SK-N-SH treated with all-trans-retinoic acid at 6 μM for 48 hours (cell line): ENCODE measurements around the gene RESF1.
A peak's percentile ranks its signal among the peaks of the same experiment; 100 is the strongest.

ENCODE experiments used
- ATAC-seq: fragments of 200-7000 bp; cut with Tn5 transposase; 3 replicates; pipeline ENCODE4 v1.9.1; 2020; ENCODE audit warnings: mild to moderate bottlenecking, moderate library complexity
- ARNTL ChIP-seq: fragments of 450-650 bp; formaldehyde crosslinking; IDR thresholded peaks from 2 replicates; pipeline ENCODE4 v1.5.0; 2020; ENCODE audit warnings: low read depth, mild to moderate bottlenecking, moderate library complexity, borderline replicate concordance
- BACH2 ChIP-seq: fragments of 250-450 bp; sonication (Bioruptor Pico); IDR thresholded peaks from 2 replicates; pipeline ENCODE4 v1.9.0; 2021; ENCODE audit warnings: mild to moderate bottlenecking, borderline replicate concordance
- CSDC2 ChIP-seq: fragments of 250-450 bp; sonication (Bioruptor Pico); IDR thresholded peaks from 2 replicates; pipeline ENCODE4 v1.5.0; 2020; ENCODE audit warnings: mild to moderate bottlenecking, moderate library complexity
- ESRRG ChIP-seq: fragments of 250-450 bp; sonication (Bioruptor Pico); IDR thresholded peaks from 2 replicates; pipeline ENCODE4 v1.6.1; 2021; ENCODE audit warnings: mild to moderate bottlenecking
- GLIS3 ChIP-seq: fragments of 250-450 bp; sonication (Bioruptor Pico); IDR thresholded peaks from 2 replicates; pipeline ENCODE4 v1.5.0; 2020; ENCODE audit warnings: mild to moderate bottlenecking, moderate library complexity
- OSR1 ChIP-seq: fragments of 250-450 bp; sonication (Bioruptor Pico); IDR thresholded peaks from 2 replicates; pipeline ENCODE4 v1.8.0; 2022; ENCODE audit warnings: moderate library complexity, mild to moderate bottlenecking, inconsistent platforms
- PPARA ChIP-seq: fragments of 250-450 bp; sonication (Bioruptor Pico); IDR thresholded peaks from 2 replicates; pipeline ENCODE4 v1.5.0; 2020; ENCODE audit warnings: mild to moderate bottlenecking, borderline replicate concordance
- RARB ChIP-seq: fragments of 250-450 bp; sonication (Bioruptor Pico); IDR thresholded peaks from 2 replicates; pipeline ENCODE4 v1.8.0; 2021; ENCODE audit warnings: mild to moderate bottlenecking, moderate library complexity
- SNAI2 ChIP-seq: fragments of 250-450 bp; sonication (Bioruptor Pico); IDR thresholded peaks from 2 replicates; pipeline ENCODE4 v1.5.0; 2020; ENCODE audit warnings: mild to moderate bottlenecking, moderate library complexity
- TCF4 ChIP-seq: fragments of 250-450 bp; sonication (Bioruptor Pico); IDR thresholded peaks from 2 replicates; pipeline ENCODE4 v1.8.0; 2021; ENCODE audit warnings: mild to moderate bottlenecking, moderate library complexity, borderline replicate concordance
- ZC3H10 ChIP-seq: fragments of 250-450 bp; sonication (Bioruptor Pico); IDR thresholded peaks from 2 replicates; pipeline ENCODE4 v1.5.1; 2021; ENCODE audit warnings: mild to moderate bottlenecking, moderate library complexity
- ZFP3 ChIP-seq: fragments of 250-450 bp; sonication (Bioruptor Pico); IDR thresholded peaks from 2 replicates; pipeline ENCODE4 v1.5.0; 2020; ENCODE audit warnings: mild to moderate bottlenecking, moderate library complexity
- ZFP30 ChIP-seq: fragments of 450-650 bp; formaldehyde crosslinking; IDR thresholded peaks from 2 replicates; pipeline ENCODE4 v1.5.0; 2022; ENCODE audit warnings: mild to moderate bottlenecking, moderate library complexity
- ZNF565 ChIP-seq: fragments of 450-650 bp; formaldehyde crosslinking; conservative IDR thresholded peaks from 2 replicates; pipeline ENCODE4 v1.5.0; 2020; ENCODE audit warnings: low read depth, mild to moderate bottlenecking, moderate library complexity
- ZNF70 ChIP-seq: fragments of 450-650 bp; formaldehyde crosslinking; IDR thresholded peaks from 2 replicates; pipeline ENCODE4 v1.5.0; 2020; ENCODE audit warnings: mild to moderate bottlenecking, moderate library complexity
- ZNF8 ChIP-seq: fragments of 450-650 bp; formaldehyde crosslinking; IDR thresholded peaks from 2 replicates; pipeline ENCODE4 v1.5.0; 2020; ENCODE audit warnings: mild to moderate bottlenecking, moderate library complexity
- TF ChIP-seq, protein P1 (sequence below): fragments of 250-450 bp; sonication (Bioruptor Pico); IDR thresholded peaks from 2 replicates; pipeline ENCODE4 v1.5.0; 2020; ENCODE audit warnings: mild to moderate bottlenecking, moderate library complexity
- TF ChIP-seq, protein P2 (sequence below): fragments of 250-450 bp; sonication (Bioruptor Pico); IDR thresholded peaks from 2 replicates; pipeline ENCODE4 v1.8.0; 2021; ENCODE audit warnings: low read depth, mild to moderate bottlenecking, moderate library complexity, borderline replicate concordance
- TF ChIP-seq, protein P3 (sequence below): fragments of 250-450 bp; sonication (Bioruptor Pico); IDR thresholded peaks from 2 replicates; pipeline ENCODE4 v1.8.0; 2020; ENCODE audit warnings: mild to moderate bottlenecking, moderate library complexity, borderline replicate concordance
- TF ChIP-seq, protein P4 (sequence below): fragments of 250-450 bp; sonication (Bioruptor Pico); IDR thresholded peaks from 2 replicates; pipeline ENCODE4 v1.5.1; 2021; ENCODE audit warnings: mild to moderate bottlenecking, moderate library complexity
- TF ChIP-seq, protein P5 (sequence below): fragments of 250-450 bp; sonication (Bioruptor Pico); IDR thresholded peaks from 2 replicates; pipeline ENCODE4 v1.5.1; 2020; ENCODE audit warnings: low read depth, mild to moderate bottlenecking, moderate library complexity

The RESF1 gene

GRCh38 chr12:32000373-32001005 lies 41.3 kb downstream of the RESF1 start:
- TF ChIP-seq, protein P1, sequence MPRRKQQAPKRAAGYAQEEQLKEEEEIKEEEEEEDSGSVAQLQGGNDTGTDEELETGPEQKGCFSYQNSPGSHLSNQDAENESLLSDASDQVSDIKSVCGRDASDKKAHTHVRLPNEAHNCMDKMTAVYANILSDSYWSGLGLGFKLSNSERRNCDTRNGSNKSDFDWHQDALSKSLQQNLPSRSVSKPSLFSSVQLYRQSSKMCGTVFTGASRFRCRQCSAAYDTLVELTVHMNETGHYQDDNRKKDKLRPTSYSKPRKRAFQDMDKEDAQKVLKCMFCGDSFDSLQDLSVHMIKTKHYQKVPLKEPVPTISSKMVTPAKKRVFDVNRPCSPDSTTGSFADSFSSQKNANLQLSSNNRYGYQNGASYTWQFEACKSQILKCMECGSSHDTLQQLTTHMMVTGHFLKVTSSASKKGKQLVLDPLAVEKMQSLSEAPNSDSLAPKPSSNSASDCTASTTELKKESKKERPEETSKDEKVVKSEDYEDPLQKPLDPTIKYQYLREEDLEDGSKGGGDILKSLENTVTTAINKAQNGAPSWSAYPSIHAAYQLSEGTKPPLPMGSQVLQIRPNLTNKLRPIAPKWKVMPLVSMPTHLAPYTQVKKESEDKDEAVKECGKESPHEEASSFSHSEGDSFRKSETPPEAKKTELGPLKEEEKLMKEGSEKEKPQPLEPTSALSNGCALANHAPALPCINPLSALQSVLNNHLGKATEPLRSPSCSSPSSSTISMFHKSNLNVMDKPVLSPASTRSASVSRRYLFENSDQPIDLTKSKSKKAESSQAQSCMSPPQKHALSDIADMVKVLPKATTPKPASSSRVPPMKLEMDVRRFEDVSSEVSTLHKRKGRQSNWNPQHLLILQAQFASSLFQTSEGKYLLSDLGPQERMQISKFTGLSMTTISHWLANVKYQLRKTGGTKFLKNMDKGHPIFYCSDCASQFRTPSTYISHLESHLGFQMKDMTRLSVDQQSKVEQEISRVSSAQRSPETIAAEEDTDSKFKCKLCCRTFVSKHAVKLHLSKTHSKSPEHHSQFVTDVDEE (CRISPR knock-in tag), result no peak
- TF ChIP-seq OSR1 (CRISPR knock-in tag) (no peak), GLIS3 (CRISPR knock-in tag) (no peak), PPARA (CRISPR knock-in tag) (no peak), CSDC2 (CRISPR knock-in tag) (no peak), ZFP30 (no peak), SNAI2 (CRISPR knock-in tag) (no peak), ZC3H10 (CRISPR knock-in tag) (no peak), ZFP3 (CRISPR knock-in tag) (no peak), ZNF8 (CRISPR knock-in tag) (no peak), ESRRG (CRISPR knock-in tag) (no peak), ARNTL (CRISPR knock-in tag) (no peak), TCF4 (CRISPR knock-in tag) (no peak), BACH2 (CRISPR knock-in tag) (no peak), ZNF565 (no peak), ZNF70 (no peak)
- TF ChIP-seq, protein P2, sequence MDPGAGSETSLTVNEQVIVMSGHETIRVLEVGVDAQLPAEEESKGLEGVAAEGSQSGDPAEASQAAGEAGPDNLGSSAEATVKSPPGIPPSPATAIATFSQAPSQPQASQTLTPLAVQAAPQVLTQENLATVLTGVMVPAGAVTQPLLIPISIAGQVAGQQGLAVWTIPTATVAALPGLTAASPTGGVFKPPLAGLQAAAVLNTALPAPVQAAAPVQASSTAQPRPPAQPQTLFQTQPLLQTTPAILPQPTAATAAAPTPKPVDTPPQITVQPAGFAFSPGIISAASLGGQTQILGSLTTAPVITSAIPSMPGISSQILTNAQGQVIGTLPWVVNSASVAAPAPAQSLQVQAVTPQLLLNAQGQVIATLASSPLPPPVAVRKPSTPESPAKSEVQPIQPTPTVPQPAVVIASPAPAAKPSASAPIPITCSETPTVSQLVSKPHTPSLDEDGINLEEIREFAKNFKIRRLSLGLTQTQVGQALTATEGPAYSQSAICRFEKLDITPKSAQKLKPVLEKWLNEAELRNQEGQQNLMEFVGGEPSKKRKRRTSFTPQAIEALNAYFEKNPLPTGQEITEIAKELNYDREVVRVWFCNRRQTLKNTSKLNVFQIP (CRISPR knock-in tag), result no peak
- TF ChIP-seq, protein P3, sequence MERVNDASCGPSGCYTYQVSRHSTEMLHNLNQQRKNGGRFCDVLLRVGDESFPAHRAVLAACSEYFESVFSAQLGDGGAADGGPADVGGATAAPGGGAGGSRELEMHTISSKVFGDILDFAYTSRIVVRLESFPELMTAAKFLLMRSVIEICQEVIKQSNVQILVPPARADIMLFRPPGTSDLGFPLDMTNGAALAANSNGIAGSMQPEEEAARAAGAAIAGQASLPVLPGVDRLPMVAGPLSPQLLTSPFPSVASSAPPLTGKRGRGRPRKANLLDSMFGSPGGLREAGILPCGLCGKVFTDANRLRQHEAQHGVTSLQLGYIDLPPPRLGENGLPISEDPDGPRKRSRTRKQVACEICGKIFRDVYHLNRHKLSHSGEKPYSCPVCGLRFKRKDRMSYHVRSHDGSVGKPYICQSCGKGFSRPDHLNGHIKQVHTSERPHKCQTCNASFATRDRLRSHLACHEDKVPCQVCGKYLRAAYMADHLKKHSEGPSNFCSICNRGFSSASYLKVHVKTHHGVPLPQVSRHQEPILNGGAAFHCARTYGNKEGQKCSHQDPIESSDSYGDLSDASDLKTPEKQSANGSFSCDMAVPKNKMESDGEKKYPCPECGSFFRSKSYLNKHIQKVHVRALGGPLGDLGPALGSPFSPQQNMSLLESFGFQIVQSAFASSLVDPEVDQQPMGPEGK (CRISPR knock-in tag), result no peak
- TF ChIP-seq, protein P4, sequence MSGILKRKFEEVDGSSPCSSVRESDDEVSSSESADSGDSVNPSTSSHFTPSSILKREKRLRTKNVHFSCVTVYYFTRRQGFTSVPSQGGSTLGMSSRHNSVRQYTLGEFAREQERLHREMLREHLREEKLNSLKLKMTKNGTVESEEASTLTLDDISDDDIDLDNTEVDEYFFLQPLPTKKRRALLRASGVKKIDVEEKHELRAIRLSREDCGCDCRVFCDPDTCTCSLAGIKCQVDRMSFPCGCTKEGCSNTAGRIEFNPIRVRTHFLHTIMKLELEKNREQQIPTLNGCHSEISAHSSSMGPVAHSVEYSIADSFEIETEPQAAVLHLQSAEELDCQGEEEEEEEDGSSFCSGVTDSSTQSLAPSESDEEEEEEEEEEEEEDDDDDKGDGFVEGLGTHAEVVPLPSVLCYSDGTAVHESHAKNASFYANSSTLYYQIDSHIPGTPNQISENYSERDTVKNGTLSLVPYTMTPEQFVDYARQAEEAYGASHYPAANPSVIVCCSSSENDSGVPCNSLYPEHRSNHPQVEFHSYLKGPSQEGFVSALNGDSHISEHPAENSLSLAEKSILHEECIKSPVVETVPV, result no peak
- no peak for ATAC-seq

- peak; percentile 36; the same call in 1 of the 3 replicates for ATAC-seq
- no peak for TF ChIP-seq SNAI2 (CRISPR knock-in tag)
- TF ChIP-seq, protein P3 (CRISPR knock-in tag), result no peak
- TF ChIP-seq PPARA (CRISPR knock-in tag), result no peak
- TF ChIP-seq TCF4 (CRISPR knock-in tag), result no peak
Observed at GRCh38 chr12:32002848-32003493, 43.8 kb downstream of the RESF1 start.

GRCh38 chr12:32003654-32004053 lies 44.4 kb downstream of the RESF1 start:
- no peak for ATAC-seq
- no peak for TF ChIP-seq ZNF70
- TF ChIP-seq ZFP3 (CRISPR knock-in tag), result no peak
- no peak for TF ChIP-seq ZNF565
- no peak for TF ChIP-seq RARB (CRISPR knock-in tag)
- TF ChIP-seq OSR1 (CRISPR knock-in tag), result no peak
- no peak for TF ChIP-seq ESRRG (CRISPR knock-in tag)
- TF ChIP-seq, protein P5, sequence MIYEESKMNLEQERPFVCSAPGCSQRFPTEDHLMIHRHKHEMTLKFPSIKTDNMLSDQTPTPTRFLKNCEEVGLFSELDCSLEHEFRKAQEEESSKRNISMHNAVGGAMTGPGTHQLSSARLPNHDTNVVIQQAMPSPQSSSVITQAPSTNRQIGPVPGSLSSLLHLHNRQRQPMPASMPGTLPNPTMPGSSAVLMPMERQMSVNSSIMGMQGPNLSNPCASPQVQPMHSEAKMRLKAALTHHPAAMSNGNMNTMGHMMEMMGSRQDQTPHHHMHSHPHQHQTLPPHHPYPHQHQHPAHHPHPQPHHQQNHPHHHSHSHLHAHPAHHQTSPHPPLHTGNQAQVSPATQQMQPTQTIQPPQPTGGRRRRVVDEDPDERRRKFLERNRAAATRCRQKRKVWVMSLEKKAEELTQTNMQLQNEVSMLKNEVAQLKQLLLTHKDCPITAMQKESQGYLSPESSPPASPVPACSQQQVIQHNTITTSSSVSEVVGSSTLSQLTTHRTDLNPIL (CRISPR knock-in tag), result no peak
- TF ChIP-seq, protein P3 (CRISPR knock-in tag), result no peak
- no peak for TF ChIP-seq PPARA (CRISPR knock-in tag)
